GM18505 (cell line): ENCODE measurements around the gene NAP1L1.

ENCODE experiments used
- ATAC-seq: cut with Tn5 transposase; IDR thresholded peaks from one replicate; pipeline ENCODE4 v1.9.1; 2021; ENCODE audit not compliant: unreplicated experiment
- POLR2A ChIP-seq: IDR thresholded peaks from 4 replicates; pipeline ENCODE4 v1.6.1; 2011; ENCODE audit warnings: borderline replicate concordance; ENCODE audit not compliant: insufficient read depth, insufficient read length; ENCODE audit errors: extremely low read depth

The NAP1L1 gene

GRCh38 chr12:76078748-76079147 is 5.7 kb downstream of the NAP1L1 start:
- no peak for ATAC-seq
- TF ChIP-seq POLR2A: no peak

DNA sequence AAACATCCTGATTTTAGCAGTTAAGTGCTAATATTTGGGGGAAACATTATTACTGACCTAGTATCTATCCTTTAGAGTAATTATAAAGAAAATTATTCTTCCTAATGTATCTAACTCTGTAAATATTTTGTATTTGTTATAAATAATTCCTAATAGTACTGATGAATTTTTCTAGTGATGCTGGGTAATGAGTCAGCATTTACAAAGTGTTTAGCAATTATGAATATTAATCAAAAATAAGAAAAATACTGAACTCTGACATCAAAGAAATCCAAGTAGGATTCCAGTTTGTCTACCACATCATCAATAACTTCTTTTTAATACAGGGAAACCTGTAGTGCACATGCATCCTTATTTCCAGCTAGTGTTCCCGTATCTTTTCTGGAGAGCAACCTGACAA is 9.0 kb downstream of the NAP1L1 start:
- TF ChIP-seq POLR2A: no peak
- no peak for ATAC-seq

GRCh38 chr12:76074701-76075336 is 9.7 kb downstream of the NAP1L1 start:
- no peak for TF ChIP-seq POLR2A
- no peak for ATAC-seq

DNA sequence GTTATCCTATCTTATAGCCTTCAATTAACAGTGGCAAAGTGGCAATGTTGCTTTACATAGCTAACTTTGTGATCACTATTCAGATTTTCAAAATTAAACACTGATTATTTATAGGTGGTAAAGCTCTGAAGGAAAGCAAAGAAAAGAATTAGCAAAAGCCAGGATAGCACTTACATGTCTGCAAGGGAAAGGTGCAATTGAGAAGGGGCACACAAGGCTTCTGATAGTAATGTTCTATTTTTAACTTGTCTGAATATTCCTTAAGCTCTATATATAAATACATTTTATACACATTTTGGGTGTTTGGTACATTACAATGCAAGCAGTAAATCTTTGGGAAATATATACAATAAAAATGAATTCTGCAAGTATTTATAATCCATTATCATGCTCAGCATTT is 10.9 kb downstream of the NAP1L1 start:
- TF ChIP-seq POLR2A: no peak
- no peak for ATAC-seq

DNA sequence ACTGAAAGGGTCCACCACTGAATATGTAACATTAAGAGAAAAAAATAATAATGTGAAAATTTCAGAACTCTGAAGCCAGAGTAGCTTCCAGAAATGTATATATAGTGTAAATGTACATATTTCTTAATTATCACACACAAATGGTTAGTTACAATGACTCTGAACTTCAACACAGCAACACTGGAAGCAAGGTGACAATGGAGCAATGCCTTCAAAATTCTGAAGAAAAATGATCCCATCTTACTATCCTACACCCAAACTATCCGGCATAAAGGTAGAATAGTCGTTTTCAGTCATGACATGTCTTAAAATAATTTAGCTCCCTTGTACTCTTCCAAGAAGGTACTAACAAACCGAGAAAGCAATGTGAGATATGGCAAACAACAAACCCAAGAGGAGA is 11.9 kb downstream of the NAP1L1 start:
- no peak for ATAC-seq
- TF ChIP-seq POLR2A: no peak

GRCh38 chr12:76069339-76069738 is 15.1 kb downstream of the NAP1L1 start:
- ATAC-seq: no peak
- no peak for TF ChIP-seq POLR2A

- no peak for TF ChIP-seq POLR2A
- ATAC-seq: no peak
These were observed 18.6 kb downstream of the NAP1L1 start for GRCh38 chr12:76065917-76066316.

DNA sequence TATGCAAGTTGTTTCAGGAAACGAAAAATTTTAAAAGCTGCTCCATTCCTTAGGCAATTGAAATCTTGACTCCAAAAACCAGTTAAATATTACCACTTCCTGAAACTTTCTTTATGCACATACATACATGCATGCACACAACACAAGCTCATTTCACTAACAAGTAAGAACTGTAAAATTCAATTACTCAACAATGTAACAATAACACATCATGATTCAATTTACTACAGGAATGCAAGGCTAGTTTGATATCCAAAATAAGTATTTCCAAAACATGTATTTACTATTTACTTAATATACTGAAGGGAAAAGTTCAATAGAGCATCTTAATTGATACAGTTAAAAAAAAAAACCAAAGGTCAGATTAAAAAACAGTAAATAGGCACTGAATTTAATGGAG is 19.6 kb downstream of the NAP1L1 start:
- no peak for TF ChIP-seq POLR2A
- no peak for ATAC-seq

GRCh38 chr12:76060111-76060510 is 24.4 kb downstream of the NAP1L1 start:
- TF ChIP-seq POLR2A: no peak
- no peak for ATAC-seq

GRCh38 chr12:76057326-76057725 is 27.2 kb downstream of the NAP1L1 start:
- no peak for TF ChIP-seq POLR2A
- no peak for ATAC-seq

- no peak for TF ChIP-seq POLR2A
- ATAC-seq: no peak
These were observed 29.1 kb downstream of the NAP1L1 start for GRCh38 chr12:76055393-76055792.

DNA sequence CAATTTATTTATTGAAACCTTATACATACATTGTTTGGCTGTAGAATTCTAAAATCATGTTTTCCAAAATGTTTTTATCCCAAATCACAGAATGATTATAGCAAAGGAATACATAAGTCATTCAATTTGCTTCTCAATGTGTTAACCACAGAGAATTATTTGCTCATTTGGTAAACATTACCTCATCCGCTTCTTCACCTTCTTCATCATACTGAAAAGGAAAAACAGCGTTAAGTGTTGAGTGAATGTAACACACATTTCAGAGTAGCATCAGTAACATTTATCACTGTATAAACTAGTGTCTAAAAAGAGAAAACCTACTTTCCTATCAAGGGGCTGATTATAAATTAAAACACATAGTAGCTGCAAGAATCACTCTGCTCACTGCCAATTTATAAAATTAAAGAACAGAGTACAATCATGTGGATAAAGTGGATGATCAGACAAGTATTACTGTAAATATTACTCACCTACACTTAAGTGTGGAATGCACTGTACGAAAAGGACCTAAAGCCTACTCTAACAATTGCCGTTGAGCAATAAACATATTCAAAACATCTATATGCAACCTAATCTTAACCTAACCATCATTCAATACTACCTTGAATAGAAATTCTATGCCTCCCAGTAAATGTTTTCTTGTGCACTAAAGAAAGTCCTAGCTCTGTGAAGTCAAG is 34.8 kb downstream of the NAP1L1 start:
- no peak for ATAC-seq

DNA sequence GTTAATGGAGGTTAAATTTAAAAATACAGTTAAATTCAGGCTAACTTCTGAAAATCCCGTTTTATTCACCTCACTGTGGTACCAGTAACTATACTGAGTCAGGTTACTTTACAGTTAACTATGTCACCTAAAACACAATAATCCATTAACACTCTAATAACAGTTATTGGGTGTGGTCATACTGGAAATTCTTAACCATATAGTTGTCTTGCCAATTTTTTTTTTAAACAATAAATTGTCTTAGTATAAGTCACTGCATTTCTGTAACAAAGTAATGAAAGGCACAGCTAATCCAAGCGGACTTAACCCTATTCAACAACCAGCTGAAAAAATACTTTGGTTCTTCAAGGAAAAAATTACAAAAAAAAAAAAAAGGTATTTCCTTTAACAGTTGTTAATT is 36.7 kb downstream of the NAP1L1 start:
- ATAC-seq: no peak
- TF ChIP-seq POLR2A: no peak

More for the DNA sequence above, 34.8 kb downstream of the NAP1L1 start:
- no peak for TF ChIP-seq POLR2A

GRCh38 chr12:76047060-76047459 is 37.4 kb downstream of the NAP1L1 start:
- no peak for TF ChIP-seq POLR2A
- ATAC-seq: no peak

DNA sequence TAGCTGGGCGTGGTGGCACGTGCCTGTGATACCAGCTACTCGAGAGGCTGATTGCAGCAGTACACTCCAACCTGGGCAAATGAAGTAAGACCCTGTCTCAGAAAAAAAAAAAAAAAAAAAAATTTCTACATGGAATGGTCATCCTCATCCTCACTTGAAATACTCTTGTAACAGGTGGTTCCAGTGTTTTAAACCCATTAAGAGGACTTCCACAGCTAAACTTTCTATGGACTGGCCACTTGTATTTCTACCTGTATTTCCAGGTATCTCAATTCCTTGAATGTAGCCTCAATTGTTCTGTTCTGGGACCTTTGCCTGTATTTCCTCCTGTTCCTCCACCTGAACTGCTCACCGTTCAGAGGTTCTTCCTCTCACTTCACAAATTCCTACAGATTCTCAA is 41.1 kb downstream of the NAP1L1 start:
- no peak for TF ChIP-seq POLR2A
- no peak for ATAC-seq

- TF ChIP-seq POLR2A: no peak
These were observed 42.3 kb downstream of the NAP1L1 start for GRCh38 chr12:76042147-76042546.

DNA sequence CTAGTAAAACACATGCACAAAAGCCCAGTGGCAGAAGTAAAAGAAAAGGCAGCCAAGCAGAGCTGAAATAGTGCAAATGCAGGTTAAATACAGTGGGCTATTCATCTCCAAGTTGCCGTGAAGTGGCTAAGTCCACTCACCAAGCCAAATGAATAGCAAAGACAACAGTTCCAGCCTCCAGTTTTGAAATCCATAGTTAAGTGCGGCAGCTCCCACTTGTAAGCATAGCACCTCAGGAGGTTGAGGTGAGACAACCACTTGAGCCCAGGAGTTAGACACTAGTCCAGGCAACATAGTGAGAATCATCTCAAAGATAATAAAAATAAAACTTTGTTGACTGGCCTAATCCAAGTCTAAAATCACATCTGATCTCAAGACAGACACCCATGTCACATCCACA is 43.1 kb downstream of the NAP1L1 start:
- ATAC-seq: no peak
- TF ChIP-seq POLR2A: no peak

More at GRCh38 chr12:76042147-76042546, 42.3 kb downstream of the NAP1L1 start:
- no peak for ATAC-seq
